SK-N-SH treated with all-trans-retinoic acid at 6 μM for 48 hours (cell line): ENCODE results near the gene LZTR1.

Experiments used
- ATAC-seq: fragments of 200-7000 bp; cut with Tn5 transposase; 3 replicates; pipeline ENCODE4 v1.9.1; 2020; ENCODE audit warnings: mild to moderate bottlenecking, moderate library complexity
- ARNTL ChIP-seq: fragments of 450-650 bp; formaldehyde crosslinking; IDR thresholded peaks from 2 replicates; pipeline ENCODE4 v1.5.0; 2020; ENCODE audit warnings: low read depth, mild to moderate bottlenecking, moderate library complexity, borderline replicate concordance
- BACH2 ChIP-seq: fragments of 250-450 bp; sonication (Bioruptor Pico); IDR thresholded peaks from 2 replicates; pipeline ENCODE4 v1.9.0; 2021; ENCODE audit warnings: mild to moderate bottlenecking, borderline replicate concordance
- CSDC2 ChIP-seq: fragments of 250-450 bp; sonication (Bioruptor Pico); IDR thresholded peaks from 2 replicates; pipeline ENCODE4 v1.5.0; 2020; ENCODE audit warnings: mild to moderate bottlenecking, moderate library complexity
- ESRRG ChIP-seq: fragments of 250-450 bp; sonication (Bioruptor Pico); IDR thresholded peaks from 2 replicates; pipeline ENCODE4 v1.6.1; 2021; ENCODE audit warnings: mild to moderate bottlenecking
- GLIS3 ChIP-seq: fragments of 250-450 bp; sonication (Bioruptor Pico); IDR thresholded peaks from 2 replicates; pipeline ENCODE4 v1.5.0; 2020; ENCODE audit warnings: mild to moderate bottlenecking, moderate library complexity
- ISL1 ChIP-seq: fragments of 250-450 bp; sonication (Bioruptor Pico); IDR thresholded peaks from 2 replicates; pipeline ENCODE4 v2.1.2; 2022; ENCODE audit warnings: mild to moderate bottlenecking, moderate library complexity
- PPARA ChIP-seq: fragments of 250-450 bp; sonication (Bioruptor Pico); IDR thresholded peaks from 2 replicates; pipeline ENCODE4 v1.5.0; 2020; ENCODE audit warnings: mild to moderate bottlenecking, borderline replicate concordance
- RARB ChIP-seq: fragments of 250-450 bp; sonication (Bioruptor Pico); IDR thresholded peaks from 2 replicates; pipeline ENCODE4 v1.8.0; 2021; ENCODE audit warnings: mild to moderate bottlenecking, moderate library complexity
- SNAI2 ChIP-seq: fragments of 250-450 bp; sonication (Bioruptor Pico); IDR thresholded peaks from 2 replicates; pipeline ENCODE4 v1.5.0; 2020; ENCODE audit warnings: mild to moderate bottlenecking, moderate library complexity
- TOX ChIP-seq: fragments of 250-450 bp; sonication (Bioruptor Pico); IDR thresholded peaks from 2 replicates; pipeline ENCODE4 v1.8.0; 2021; ENCODE audit warnings: mild to moderate bottlenecking, moderate library complexity, borderline replicate concordance
- ZC3H10 ChIP-seq: fragments of 250-450 bp; sonication (Bioruptor Pico); IDR thresholded peaks from 2 replicates; pipeline ENCODE4 v1.5.1; 2021; ENCODE audit warnings: mild to moderate bottlenecking, moderate library complexity
- ZFP3 ChIP-seq: fragments of 250-450 bp; sonication (Bioruptor Pico); IDR thresholded peaks from 2 replicates; pipeline ENCODE4 v1.5.0; 2020; ENCODE audit warnings: mild to moderate bottlenecking, moderate library complexity
- ZFP30 ChIP-seq: fragments of 450-650 bp; formaldehyde crosslinking; IDR thresholded peaks from 2 replicates; pipeline ENCODE4 v1.5.0; 2022; ENCODE audit warnings: mild to moderate bottlenecking, moderate library complexity
- ZNF565 ChIP-seq: fragments of 450-650 bp; formaldehyde crosslinking; conservative IDR thresholded peaks from 2 replicates; pipeline ENCODE4 v1.5.0; 2020; ENCODE audit warnings: low read depth, mild to moderate bottlenecking, moderate library complexity
- ZNF70 ChIP-seq: fragments of 450-650 bp; formaldehyde crosslinking; IDR thresholded peaks from 2 replicates; pipeline ENCODE4 v1.5.0; 2020; ENCODE audit warnings: mild to moderate bottlenecking, moderate library complexity
- ZNF8 ChIP-seq: fragments of 450-650 bp; formaldehyde crosslinking; IDR thresholded peaks from 2 replicates; pipeline ENCODE4 v1.5.0; 2020; ENCODE audit warnings: mild to moderate bottlenecking, moderate library complexity
- TF ChIP-seq, protein P1 (sequence below): fragments of 250-450 bp; sonication (Bioruptor Pico); IDR thresholded peaks from 2 replicates; pipeline ENCODE4 v1.8.0; 2021; ENCODE audit warnings: low read depth, mild to moderate bottlenecking, moderate library complexity, borderline replicate concordance
- TF ChIP-seq, protein P2 (sequence below): fragments of 250-450 bp; sonication (Bioruptor Pico); IDR thresholded peaks from 2 replicates; pipeline ENCODE4 v1.5.0; 2020; ENCODE audit warnings: mild to moderate bottlenecking, moderate library complexity
- TF ChIP-seq, protein P3 (sequence below): fragments of 250-450 bp; sonication (Bioruptor Pico); IDR thresholded peaks from 2 replicates; pipeline ENCODE4 v1.5.1; 2020; ENCODE audit warnings: low read depth, mild to moderate bottlenecking, moderate library complexity
- TF ChIP-seq, protein P4 (sequence below): fragments of 250-450 bp; sonication (Bioruptor Pico); IDR thresholded peaks from 2 replicates; pipeline ENCODE4 v1.8.0; 2020; ENCODE audit warnings: mild to moderate bottlenecking, moderate library complexity, borderline replicate concordance
- TF ChIP-seq, protein P5 (sequence below): fragments of 250-450 bp; sonication (Bioruptor Pico); IDR thresholded peaks from 2 replicates; pipeline ENCODE4 v1.5.1; 2021; ENCODE audit warnings: mild to moderate bottlenecking, moderate library complexity

LZTR1 gene

DNA sequence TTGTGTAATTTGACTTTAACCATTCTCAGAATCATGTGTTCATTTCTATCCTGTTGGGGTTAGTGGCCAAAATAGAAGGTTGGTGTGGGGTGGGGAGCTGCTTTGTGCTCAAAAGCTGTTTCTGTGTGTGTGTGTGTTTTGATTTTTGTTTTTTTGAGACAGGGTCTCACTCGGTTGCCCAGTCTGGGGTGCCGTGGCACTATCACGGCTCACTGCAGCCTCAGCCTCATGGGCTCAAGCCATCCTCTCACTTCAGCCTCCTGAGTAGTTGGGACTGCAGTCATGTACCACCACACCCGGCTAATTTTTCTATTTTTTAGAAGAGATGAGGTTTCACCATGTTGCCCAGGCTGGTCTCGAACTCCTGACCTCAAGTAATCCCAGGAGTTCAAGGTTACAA is 33.1 kb upstream of the LZTR1 start:
- no peak for TF ChIP-seq PPARA
- TF ChIP-seq ARNTL (CRISPR knock-in tag), result no peak
- TF ChIP-seq ESRRG (CRISPR knock-in tag), result no peak
- TF ChIP-seq ZFP3 (CRISPR knock-in tag), result no peak
- no peak for TF ChIP-seq ISL1 (CRISPR knock-in tag)
- TF ChIP-seq GLIS3 (CRISPR knock-in tag), result no peak
- TF ChIP-seq, protein P1, sequence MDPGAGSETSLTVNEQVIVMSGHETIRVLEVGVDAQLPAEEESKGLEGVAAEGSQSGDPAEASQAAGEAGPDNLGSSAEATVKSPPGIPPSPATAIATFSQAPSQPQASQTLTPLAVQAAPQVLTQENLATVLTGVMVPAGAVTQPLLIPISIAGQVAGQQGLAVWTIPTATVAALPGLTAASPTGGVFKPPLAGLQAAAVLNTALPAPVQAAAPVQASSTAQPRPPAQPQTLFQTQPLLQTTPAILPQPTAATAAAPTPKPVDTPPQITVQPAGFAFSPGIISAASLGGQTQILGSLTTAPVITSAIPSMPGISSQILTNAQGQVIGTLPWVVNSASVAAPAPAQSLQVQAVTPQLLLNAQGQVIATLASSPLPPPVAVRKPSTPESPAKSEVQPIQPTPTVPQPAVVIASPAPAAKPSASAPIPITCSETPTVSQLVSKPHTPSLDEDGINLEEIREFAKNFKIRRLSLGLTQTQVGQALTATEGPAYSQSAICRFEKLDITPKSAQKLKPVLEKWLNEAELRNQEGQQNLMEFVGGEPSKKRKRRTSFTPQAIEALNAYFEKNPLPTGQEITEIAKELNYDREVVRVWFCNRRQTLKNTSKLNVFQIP (CRISPR knock-in tag), result no peak
- TF ChIP-seq, protein P2, sequence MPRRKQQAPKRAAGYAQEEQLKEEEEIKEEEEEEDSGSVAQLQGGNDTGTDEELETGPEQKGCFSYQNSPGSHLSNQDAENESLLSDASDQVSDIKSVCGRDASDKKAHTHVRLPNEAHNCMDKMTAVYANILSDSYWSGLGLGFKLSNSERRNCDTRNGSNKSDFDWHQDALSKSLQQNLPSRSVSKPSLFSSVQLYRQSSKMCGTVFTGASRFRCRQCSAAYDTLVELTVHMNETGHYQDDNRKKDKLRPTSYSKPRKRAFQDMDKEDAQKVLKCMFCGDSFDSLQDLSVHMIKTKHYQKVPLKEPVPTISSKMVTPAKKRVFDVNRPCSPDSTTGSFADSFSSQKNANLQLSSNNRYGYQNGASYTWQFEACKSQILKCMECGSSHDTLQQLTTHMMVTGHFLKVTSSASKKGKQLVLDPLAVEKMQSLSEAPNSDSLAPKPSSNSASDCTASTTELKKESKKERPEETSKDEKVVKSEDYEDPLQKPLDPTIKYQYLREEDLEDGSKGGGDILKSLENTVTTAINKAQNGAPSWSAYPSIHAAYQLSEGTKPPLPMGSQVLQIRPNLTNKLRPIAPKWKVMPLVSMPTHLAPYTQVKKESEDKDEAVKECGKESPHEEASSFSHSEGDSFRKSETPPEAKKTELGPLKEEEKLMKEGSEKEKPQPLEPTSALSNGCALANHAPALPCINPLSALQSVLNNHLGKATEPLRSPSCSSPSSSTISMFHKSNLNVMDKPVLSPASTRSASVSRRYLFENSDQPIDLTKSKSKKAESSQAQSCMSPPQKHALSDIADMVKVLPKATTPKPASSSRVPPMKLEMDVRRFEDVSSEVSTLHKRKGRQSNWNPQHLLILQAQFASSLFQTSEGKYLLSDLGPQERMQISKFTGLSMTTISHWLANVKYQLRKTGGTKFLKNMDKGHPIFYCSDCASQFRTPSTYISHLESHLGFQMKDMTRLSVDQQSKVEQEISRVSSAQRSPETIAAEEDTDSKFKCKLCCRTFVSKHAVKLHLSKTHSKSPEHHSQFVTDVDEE (CRISPR knock-in tag), result no peak
- TF ChIP-seq ZC3H10 (CRISPR knock-in tag), result no peak
- TF ChIP-seq ZNF565 (CRISPR knock-in tag), result no peak
- TF ChIP-seq BACH2 (CRISPR knock-in tag), result no peak
- TF ChIP-seq, protein P3, sequence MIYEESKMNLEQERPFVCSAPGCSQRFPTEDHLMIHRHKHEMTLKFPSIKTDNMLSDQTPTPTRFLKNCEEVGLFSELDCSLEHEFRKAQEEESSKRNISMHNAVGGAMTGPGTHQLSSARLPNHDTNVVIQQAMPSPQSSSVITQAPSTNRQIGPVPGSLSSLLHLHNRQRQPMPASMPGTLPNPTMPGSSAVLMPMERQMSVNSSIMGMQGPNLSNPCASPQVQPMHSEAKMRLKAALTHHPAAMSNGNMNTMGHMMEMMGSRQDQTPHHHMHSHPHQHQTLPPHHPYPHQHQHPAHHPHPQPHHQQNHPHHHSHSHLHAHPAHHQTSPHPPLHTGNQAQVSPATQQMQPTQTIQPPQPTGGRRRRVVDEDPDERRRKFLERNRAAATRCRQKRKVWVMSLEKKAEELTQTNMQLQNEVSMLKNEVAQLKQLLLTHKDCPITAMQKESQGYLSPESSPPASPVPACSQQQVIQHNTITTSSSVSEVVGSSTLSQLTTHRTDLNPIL (CRISPR knock-in tag), result no peak
- TF ChIP-seq, protein P4, sequence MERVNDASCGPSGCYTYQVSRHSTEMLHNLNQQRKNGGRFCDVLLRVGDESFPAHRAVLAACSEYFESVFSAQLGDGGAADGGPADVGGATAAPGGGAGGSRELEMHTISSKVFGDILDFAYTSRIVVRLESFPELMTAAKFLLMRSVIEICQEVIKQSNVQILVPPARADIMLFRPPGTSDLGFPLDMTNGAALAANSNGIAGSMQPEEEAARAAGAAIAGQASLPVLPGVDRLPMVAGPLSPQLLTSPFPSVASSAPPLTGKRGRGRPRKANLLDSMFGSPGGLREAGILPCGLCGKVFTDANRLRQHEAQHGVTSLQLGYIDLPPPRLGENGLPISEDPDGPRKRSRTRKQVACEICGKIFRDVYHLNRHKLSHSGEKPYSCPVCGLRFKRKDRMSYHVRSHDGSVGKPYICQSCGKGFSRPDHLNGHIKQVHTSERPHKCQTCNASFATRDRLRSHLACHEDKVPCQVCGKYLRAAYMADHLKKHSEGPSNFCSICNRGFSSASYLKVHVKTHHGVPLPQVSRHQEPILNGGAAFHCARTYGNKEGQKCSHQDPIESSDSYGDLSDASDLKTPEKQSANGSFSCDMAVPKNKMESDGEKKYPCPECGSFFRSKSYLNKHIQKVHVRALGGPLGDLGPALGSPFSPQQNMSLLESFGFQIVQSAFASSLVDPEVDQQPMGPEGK (CRISPR knock-in tag), result no peak
- TF ChIP-seq RARB (CRISPR knock-in tag), result no peak
- no peak for TF ChIP-seq TOX (CRISPR knock-in tag)
- TF ChIP-seq, protein P5, sequence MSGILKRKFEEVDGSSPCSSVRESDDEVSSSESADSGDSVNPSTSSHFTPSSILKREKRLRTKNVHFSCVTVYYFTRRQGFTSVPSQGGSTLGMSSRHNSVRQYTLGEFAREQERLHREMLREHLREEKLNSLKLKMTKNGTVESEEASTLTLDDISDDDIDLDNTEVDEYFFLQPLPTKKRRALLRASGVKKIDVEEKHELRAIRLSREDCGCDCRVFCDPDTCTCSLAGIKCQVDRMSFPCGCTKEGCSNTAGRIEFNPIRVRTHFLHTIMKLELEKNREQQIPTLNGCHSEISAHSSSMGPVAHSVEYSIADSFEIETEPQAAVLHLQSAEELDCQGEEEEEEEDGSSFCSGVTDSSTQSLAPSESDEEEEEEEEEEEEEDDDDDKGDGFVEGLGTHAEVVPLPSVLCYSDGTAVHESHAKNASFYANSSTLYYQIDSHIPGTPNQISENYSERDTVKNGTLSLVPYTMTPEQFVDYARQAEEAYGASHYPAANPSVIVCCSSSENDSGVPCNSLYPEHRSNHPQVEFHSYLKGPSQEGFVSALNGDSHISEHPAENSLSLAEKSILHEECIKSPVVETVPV (CRISPR knock-in tag), result no peak
- TF ChIP-seq ZFP30 (CRISPR knock-in tag), result no peak
- TF ChIP-seq SNAI2, result no peak
- TF ChIP-seq ZNF70 (CRISPR knock-in tag), result no peak
- TF ChIP-seq ZNF8 (CRISPR knock-in tag), result no peak
- no peak for ATAC-seq

DNA sequence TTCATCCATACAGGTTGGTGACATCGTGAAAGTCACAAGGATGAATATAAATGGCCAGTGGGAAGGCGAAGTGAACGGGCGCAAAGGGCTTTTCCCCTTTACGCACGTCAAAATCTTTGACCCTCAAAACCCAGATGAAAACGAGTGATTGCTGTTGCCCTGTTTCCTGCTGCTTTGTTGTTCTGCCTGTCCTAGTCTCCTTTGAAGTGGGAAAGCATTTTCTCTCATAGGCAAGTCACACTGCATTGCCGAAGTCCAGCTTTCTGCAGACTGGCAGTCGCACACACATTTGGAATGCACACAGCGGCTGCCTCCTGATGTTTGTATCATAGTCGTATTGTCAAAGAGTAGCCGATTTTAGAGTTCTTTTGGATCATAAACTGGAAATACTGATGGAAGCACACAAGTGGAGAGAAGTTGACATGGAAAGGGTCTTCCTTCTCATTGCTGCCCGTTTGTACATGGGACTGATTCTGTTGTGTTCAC is 32.4 kb upstream of the LZTR1 start:
- TF ChIP-seq, protein P5 (CRISPR knock-in tag), result no peak
- no peak for TF ChIP-seq ARNTL (CRISPR knock-in tag)
- no peak for TF ChIP-seq ZFP30 (CRISPR knock-in tag)
- TF ChIP-seq CSDC2 (CRISPR knock-in tag), result no peak
- TF ChIP-seq, protein P2 (CRISPR knock-in tag), result no peak
- TF ChIP-seq RARB (CRISPR knock-in tag), result no peak
- no peak for TF ChIP-seq ZC3H10 (CRISPR knock-in tag)
- TF ChIP-seq, protein P3 (CRISPR knock-in tag), result no peak
- TF ChIP-seq ESRRG (CRISPR knock-in tag), result no peak
- TF ChIP-seq ZFP3 (CRISPR knock-in tag), result no peak
- TF ChIP-seq, protein P1 (CRISPR knock-in tag), result no peak
- no peak for TF ChIP-seq ZNF565 (CRISPR knock-in tag)
- no peak for ATAC-seq
